IPS DF 6.9 (cell line): Measurements from ENCODE around the gene CWF19L1.
"Not testable (repeated sequence)": the region's sequence is repeated elsewhere in the genome, so short reads cannot be mapped to it uniquely, and the experiment has no call there.

Source experiments
- DNase-seq: peaks from one replicate; pipeline ENCODE4 v3.0.0-alpha.2; 2013; ENCODE audit warnings: low read depth, low spot score
- H3K27ac ChIP-seq: one replicate; pipeline ENCODE4 v1.5.1; 2013; ENCODE audit warnings: low read length, control low read depth
- H3K27me3 ChIP-seq: 2 replicates; pipeline ENCODE4 v1.6.1; 2013; ENCODE audit warnings: mild to moderate bottlenecking, low read length; ENCODE audit not compliant: control insufficient read depth, insufficient read depth
- H3K36me3 ChIP-seq: 2 replicates; pipeline ENCODE4 v1.6.1; 2013; ENCODE audit warnings: low read length; ENCODE audit not compliant: control insufficient read depth, insufficient read depth
- H3K4me1 ChIP-seq: 2 replicates; pipeline ENCODE4 v1.6.1; 2013; ENCODE audit warnings: low read length; ENCODE audit not compliant: control insufficient read depth, insufficient read depth
- H3K4me3 ChIP-seq: 2 replicates; pipeline ENCODE4 v1.5.1; 2013; ENCODE audit warnings: mild to moderate bottlenecking, low read length
- H3K9me3 ChIP-seq: 2 replicates; pipeline ENCODE4 v1.6.1; 2013; ENCODE audit warnings: low read length, inconsistent platforms; ENCODE audit not compliant: control insufficient read depth, insufficient read depth
- WGBS: extraction: QIAGEN DNeasy Blood & Tissue Kit; methylation state at CpG from one replicate; pipeline ENCODE4 v1.1.7; 2013; ENCODE audit warnings: mixed read lengths, missing lambda C conversion rate; ENCODE audit not compliant: insufficient read length, insufficient coverage; 5-methylcytosine and 5-hydroxymethylcytosine counted together

The CWF19L1 gene

DNA sequence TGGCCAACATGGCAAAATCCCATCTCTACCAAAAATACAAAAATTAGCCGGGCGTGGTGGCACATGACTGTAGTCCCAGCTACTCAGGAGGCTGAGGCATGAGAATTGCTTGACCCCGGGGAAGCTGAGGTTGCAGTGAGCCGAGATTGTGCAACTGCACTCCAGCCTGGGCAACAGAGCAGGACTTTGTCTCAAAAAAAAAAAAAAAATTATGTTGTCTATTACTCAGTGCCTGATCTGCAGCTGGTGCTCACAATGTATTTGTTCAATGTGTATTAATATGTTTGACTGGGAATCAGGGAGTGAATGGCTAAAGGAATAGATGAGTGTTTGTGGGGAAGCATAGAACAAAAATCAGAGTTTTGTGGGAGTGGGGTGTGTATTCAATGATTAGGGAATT is 24.9 kb upstream of the CWF19L1 start:
- H3K4me3 ChIP-seq, H3K27me3 ChIP-seq, DNase-seq, H3K36me3 ChIP-seq, H3K27ac ChIP-seq, H3K9me3 ChIP-seq, H3K4me1 ChIP-seq: not testable (repeated sequence)
- no CpG with 5 or more reads among the region's 4 CpGs for WGBS

DNA sequence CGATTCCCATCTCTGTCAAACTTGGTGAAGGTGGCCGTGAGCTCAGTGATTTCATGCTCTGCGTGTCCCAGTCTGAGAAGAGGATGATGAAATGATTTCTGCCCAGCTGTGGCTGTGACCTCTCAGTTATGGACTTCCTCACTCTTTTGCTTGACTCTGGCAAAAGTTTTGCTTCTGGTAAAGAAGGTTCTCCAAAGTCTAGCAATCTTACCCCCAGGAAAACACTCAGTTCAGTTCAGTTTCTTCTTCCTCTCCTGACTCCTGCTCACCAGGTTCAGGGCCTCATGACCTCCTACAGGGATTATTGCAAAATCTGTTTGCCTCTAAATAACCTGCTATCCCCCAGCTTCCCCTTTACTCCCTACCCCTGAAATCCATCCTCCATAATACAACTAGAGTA is 23.9 kb upstream of the CWF19L1 start:
- Histone ChIP-seq H3K4me1 (no peaks in the 10 kb centered on the region; the same call in 1 of the 2 replicates), H3K4me3 (no peak overlapping the region), H3K27ac (no peak overlapping the region), H3K27me3 (no peaks in the 10 kb centered on the region), H3K36me3 (no peaks in the 10 kb centered on the region), H3K9me3 (no peaks in the 10 kb centered on the region)
- WGBS = no CpG with 5 or more reads among the region's 3 CpGs
- no peak for DNase-seq

DNA sequence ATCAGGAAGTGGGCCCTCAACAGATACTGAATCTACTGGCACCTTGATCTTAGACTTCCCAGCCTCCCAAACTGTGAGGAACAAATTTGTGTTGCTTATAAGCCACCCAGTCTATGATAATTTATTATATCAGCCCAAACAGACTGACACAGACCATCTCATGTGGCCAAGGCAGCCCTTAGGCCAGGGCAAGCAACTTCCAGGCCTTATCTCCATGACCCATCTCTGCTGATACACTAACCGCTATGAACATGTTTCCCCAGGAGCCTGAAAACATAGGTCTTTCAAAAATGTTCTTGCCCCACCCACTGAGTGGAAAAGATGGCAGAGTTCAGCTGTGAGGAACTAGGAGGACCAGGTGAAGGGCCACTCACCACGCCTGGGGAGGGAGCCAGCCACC is 22.2 kb upstream of the CWF19L1 start:
- Histone ChIP-seq H3K27ac (no peak overlapping the region), H3K36me3 (no peaks in the 10 kb centered on the region), H3K4me1 (no peaks in the 10 kb centered on the region; the same call in 1 of the 2 replicates), H3K9me3 (no peaks in the 10 kb centered on the region), H3K27me3 (no peaks in the 10 kb centered on the region), H3K4me3 (no peak overlapping the region)
- DNase-seq = no peak
- no CpG with 5 or more reads among the region's 2 CpGs for WGBS

DNA sequence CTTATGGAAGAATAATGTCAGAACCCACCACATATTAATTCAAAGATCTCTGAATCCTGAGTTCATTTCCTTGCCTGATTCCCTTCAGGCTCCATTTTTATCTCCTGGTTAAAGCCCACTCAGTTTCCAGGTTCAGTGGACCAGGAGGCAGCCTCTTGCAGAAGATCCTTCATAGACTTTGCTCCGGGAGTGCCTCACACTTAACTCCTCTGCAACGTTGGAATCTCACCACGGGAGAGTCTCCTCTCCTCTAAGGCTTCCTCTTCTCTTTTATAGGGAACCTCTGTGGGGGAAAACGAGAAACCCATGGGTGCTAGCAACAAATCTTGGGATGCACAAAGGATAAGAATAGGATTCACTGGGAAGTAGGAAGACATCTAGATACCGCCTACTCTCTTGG is 20.8 kb upstream of the CWF19L1 start:
- Histone ChIP-seq H3K27ac (no peak overlapping the region), H3K4me1 (no peaks in the 10 kb centered on the region; the same call in 1 of the 2 replicates), H3K4me3 (no peak overlapping the region), H3K36me3 (no peaks in the 10 kb centered on the region), H3K27me3 (no peaks in the 10 kb centered on the region), H3K9me3 (no peaks in the 10 kb centered on the region)
- DNase-seq = no peak
- WGBS = no CpG with 5 or more reads among the region's 5 CpGs

DNA sequence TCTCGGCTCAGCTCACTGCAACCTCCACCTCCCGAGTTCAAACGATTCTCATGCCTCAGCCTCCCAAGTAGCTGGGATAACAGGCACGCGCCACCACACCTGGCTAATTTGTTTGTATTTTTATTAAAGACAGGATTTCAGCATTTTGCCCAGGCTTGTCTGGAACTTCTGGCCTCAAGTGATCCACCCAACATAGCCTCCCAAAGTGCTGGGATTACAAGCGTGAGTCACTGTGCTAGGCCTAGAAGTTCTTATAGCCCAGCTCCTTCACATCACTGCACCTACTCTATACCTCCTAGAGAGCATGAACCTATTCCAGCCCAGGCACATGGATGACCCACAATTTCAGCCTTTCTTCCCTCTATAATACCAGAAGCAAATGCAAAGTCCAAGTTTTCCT is 20.3 kb upstream of the CWF19L1 start:
- DNase-seq = no peak
- WGBS = no CpG with 5 or more reads among the region's 6 CpGs

DNA sequence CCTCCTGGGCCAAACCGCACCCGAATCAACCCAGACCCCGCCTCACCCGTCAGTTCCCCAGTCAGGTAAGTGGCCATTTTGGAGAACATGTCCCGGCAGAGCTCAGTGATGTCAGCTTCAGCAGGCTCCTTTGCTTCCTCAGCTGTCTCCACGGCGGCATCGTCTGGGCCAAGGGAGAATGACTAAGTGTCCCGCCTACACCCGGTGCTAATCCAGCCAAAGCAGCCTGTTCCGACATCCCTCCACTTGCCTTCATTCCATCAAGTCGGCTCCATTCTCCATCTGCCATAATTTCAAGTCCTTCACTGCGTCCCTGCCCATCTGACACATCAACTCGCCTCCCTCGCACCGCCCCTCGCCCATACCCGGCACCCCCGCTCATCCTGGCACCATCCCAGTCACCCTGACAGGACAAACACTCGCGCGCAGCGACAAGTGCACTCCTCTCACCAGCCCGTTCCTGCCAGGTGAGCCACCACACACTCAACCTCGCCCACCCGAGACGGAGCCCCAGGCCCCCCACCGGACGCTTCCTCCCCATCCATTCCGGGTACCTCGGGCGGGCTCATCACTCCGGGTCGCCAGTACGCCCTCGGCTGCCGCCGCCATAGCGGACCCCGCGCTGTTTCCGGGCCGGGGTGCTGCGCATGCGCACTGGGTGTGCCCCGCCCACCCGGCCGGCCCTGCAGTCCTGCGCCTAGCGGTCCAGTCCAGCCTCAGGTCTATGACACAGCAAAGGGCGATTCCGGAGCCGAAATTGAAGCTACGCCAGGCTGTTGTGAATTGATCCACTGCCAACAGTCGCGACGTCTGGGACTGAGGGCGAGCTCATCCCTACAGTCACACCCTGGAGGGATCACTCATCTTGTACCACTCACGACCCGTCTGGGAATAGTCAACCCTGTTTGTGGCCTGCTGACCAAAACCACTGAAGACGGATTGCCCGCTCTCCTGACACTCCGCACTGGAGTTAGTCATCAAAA is 18.9 kb upstream of the CWF19L1 start, which contains the start of gene BLOC1S2:
Gene BLOC1S2, minus strand, starts transcription at position 630 of the 983 bp plus-strand sequence. Its CDS starts 21 bp downstream, at position 609.
- H3K36me3 ChIP-seq = no peaks in the 10 kb centered on the region
- H3K4me1 ChIP-seq = no peaks in the 10 kb centered on the region; the same call in 1 of the 2 replicates
- WGBS = no CpG with 5 or more reads among the region's 63 CpGs
- DNase-seq = peak; percentile 72
- H3K27ac ChIP-seq = no peak within 1 kb of the TSS
- no peaks in the 10 kb centered on the region for H3K27me3 ChIP-seq
- H3K4me3 ChIP-seq = peak within 1 kb of the TSS; percentile 91
- H3K9me3 ChIP-seq = no peaks in the 10 kb centered on the region

More for the DNA sequence above, 20.3 kb upstream of the CWF19L1 start:
- H3K4me3 ChIP-seq = no peak overlapping the region
- no peaks in the 10 kb centered on the region; the same call in 1 of the 2 replicates for H3K4me1 ChIP-seq
- no peak overlapping the region for H3K27ac ChIP-seq
- no peaks in the 10 kb centered on the region for H3K36me3 ChIP-seq
- no peaks in the 10 kb centered on the region for H3K9me3 ChIP-seq
- H3K27me3 ChIP-seq = no peaks in the 10 kb centered on the region

GRCh38 chr10:100285326-100285725 is 17.9 kb upstream of the CWF19L1 start:
- H3K9me3 ChIP-seq, H3K27me3 ChIP-seq, H3K27ac ChIP-seq, DNase-seq, H3K36me3 ChIP-seq, H3K4me1 ChIP-seq: not testable (repeated sequence)
- peak overlapping the region; percentile 91; the same call in 1 of the 2 replicates for H3K4me3 ChIP-seq
- WGBS = no CpG with 5 or more reads among the region's 12 CpGs

DNA sequence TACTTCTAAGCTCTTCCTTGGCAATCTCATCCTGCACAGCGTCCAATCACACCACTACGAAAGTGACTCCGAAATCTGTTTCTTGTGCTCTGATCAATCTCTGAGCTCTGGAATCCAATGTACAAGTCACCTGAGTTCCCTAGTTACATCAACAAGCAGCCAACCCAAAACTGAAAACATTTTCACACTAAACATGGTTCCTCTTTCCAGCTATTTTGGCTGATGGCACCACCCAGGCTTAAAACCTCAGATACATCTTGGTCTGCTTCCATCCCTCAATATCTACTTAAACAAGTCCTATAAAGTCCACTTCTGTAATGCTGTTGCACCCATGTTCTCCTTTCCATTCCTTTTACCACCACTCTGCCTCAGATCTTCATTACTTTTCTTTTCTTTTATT is 15.5 kb upstream of the CWF19L1 start:
- H3K36me3 ChIP-seq = peaks cover 4% of the 10 kb centered on the region; the same call in 1 of the 2 replicates
- H3K9me3 ChIP-seq = no peaks in the 10 kb centered on the region
- no peaks in the 10 kb centered on the region; the same call in 1 of the 2 replicates for H3K4me1 ChIP-seq
- no peaks in the 10 kb centered on the region for H3K27me3 ChIP-seq
- H3K4me3 ChIP-seq = no peak overlapping the region
- no peak for DNase-seq
- WGBS = no CpG with 5 or more reads among the region's 3 CpGs
- no peak overlapping the region for H3K27ac ChIP-seq

DNA sequence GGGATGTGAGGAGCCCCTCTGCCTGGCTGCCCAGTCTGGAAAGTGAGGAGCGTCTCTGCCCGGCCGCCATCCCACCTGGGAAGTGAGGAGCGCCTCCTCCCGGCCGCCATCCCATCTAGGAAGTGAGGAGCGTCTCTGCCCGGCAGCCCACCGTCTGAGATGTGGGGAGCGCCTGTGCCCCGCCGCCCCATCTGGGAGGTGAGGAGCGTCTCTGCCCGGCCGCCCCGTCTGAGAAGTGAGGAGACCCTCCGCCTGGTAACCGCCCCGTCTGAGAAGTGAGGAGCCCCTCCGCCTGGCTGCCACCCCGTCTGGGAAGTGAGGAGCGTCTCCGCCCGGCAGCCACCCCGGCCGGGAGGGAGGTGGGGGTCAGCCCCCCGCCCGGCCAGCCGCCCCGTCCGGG is 9.5 kb upstream of the CWF19L1 start:
- not testable (repeated sequence) for H3K4me3 ChIP-seq, H3K4me1 ChIP-seq, H3K27me3 ChIP-seq, H3K27ac ChIP-seq, DNase-seq, H3K36me3 ChIP-seq, H3K9me3 ChIP-seq
- WGBS = no CpG with 5 or more reads among the region's 31 CpGs

DNA sequence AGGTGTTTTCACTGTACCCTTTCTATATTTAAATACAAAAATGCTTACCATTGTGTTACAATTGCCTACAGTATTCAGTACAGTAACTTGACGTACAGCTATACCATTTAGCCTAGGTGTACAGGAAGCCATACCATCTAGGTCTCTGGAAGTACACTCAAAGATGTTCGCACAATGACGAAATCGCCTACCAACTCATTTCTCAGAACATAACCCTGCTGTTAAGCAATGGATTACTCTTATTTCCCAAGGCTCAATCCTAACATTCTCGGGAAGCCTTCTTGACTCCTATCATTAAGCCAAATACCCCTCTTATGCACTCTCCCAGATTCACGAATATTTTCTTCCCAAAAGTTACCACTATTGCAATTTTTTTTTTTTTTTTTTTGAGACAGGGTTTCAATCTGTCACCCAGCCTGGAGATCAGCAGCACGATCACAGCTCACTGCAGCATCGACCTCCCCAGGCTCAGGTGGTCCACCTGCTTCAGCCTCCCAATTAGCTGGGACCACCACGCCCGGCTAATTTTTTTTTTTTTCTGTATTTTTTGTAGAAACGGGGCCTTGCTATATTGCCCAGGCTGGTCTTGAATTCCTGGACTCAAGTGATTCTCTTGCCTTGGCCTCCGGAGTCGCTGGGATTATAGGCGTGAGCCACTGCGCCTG is 1.5 kb downstream of the CWF19L1 start:
- H3K4me3 ChIP-seq = no peak overlapping the region; the same call in 1 of the 2 replicates
- WGBS = no CpG with 5 or more reads among the region's 15 CpGs

More for the DNA sequence above, 1.5 kb downstream of the CWF19L1 start:
- no peak for DNase-seq
- Histone ChIP-seq H3K9me3 (no peaks in the 10 kb centered on the region; the same call in 1 of the 2 replicates), H3K36me3 (no peaks in the 10 kb centered on the region), H3K27ac (no peak overlapping the region), H3K4me1 (0 out of 2 replicates have a peak, but pooled peaks cover 2% of the 10 kb centered on the region), H3K27me3 (no peaks in the 10 kb centered on the region)
